Fibroblast of lung (primary cell): ENCODE measurements around the gene SHISA9. TPM values are rescaled to one million over a fixed set of nuclear protein-coding genes. Genes with fewer than 3 reads are reported as not detected.

Experiments used
- DNase-seq, 2 donors: peaks; one replicate each; pipeline versions ENCODE4 v3.0.0 to v3.0.0-alpha.2; 2010; ENCODE audit warnings: low read depth in 2 of 2
- H2AFZ ChIP-seq: 2 replicates; pipeline ENCODE4 v1.5.1; 2012; ENCODE audit warnings: low read length, control low read depth, inconsistent platforms
- H3K27ac ChIP-seq: 2 replicates; pipeline ENCODE4 v1.5.1; 2011; ENCODE audit warnings: low read length, control low read depth; ENCODE audit not compliant: insufficient read depth
- H3K27me3 ChIP-seq: 2 replicates; pipeline ENCODE4 v1.5.1; 2011; ENCODE audit warnings: mild to moderate bottlenecking, low read length; ENCODE audit not compliant: control insufficient read depth, insufficient read depth
- H3K36me3 ChIP-seq: 2 replicates; pipeline ENCODE4 v1.5.1; 2011; ENCODE audit warnings: low read length; ENCODE audit not compliant: control insufficient read depth, insufficient read depth
- H3K4me1 ChIP-seq: 2 replicates; pipeline ENCODE4 v1.5.1; 2011; ENCODE audit warnings: low read length; ENCODE audit not compliant: control insufficient read depth, insufficient read depth; ENCODE audit errors: extremely low read depth
- H3K4me2 ChIP-seq: 2 replicates; pipeline ENCODE4 v1.5.1; 2011; ENCODE audit warnings: low read length, control low read depth; ENCODE audit not compliant: insufficient read depth; ENCODE audit errors: extremely low read depth
- H3K4me3 ChIP-seq, 4 experiments: fragments of 200-600 bp in 1 of 4; sonication (generic) in 1 of 4; replicated peaks in 1 of 4; 2 replicates each; pipeline ENCODE4 v1.5.1; 2011 to 2016; ENCODE audit warnings: low read length in 4 of 4, low read depth in 3 of 4, mild to moderate bottlenecking in 3 of 4, control low read depth in 2 of 4, inconsistent platforms in 1 of 4, mixed read lengths in 1 of 4; ENCODE audit not compliant: insufficient read depth in 1 of 4; ENCODE audit errors: control extremely low read depth in 1 of 4
- H3K79me2 ChIP-seq: 2 replicates; pipeline ENCODE4 v1.5.1; 2012; ENCODE audit warnings: mild to moderate bottlenecking, low read length, inconsistent platforms; ENCODE audit not compliant: control insufficient read depth, insufficient read depth
- H3K9ac ChIP-seq: 2 replicates; pipeline ENCODE4 v1.5.1; 2011; ENCODE audit warnings: mild to moderate bottlenecking, low read length, control low read depth; ENCODE audit not compliant: insufficient read depth
- H3K9me3 ChIP-seq: 2 replicates; pipeline ENCODE4 v1.5.1; 2012; ENCODE audit warnings: low read depth, low read length; ENCODE audit not compliant: control insufficient read depth, insufficient read depth
- H4K20me1 ChIP-seq: 2 replicates; pipeline ENCODE4 v1.5.1; 2011; ENCODE audit warnings: low read length; ENCODE audit not compliant: control insufficient read depth, insufficient read depth; ENCODE audit errors: extremely low read depth
- CTCF ChIP-seq, 2 donors: IDR thresholded peaks in 1 of 2; conservative IDR thresholded peaks in 1 of 2; 1 replicate in 1 of 2; 2 replicates in 1 of 2; pipeline ENCODE4 v1.5.1; 2011 to 2012; ENCODE audit warnings: low read length in 2 of 2, control low read depth in 1 of 2, inconsistent platforms in 1 of 2, low read depth in 1 of 2, mild to moderate bottlenecking in 1 of 2
- EZH2 ChIP-seq: IDR thresholded peaks from 2 replicates; pipeline ENCODE4 v1.5.1; 2012; ENCODE audit warnings: low read length, control low read depth, mild to moderate bottlenecking; ENCODE audit errors: missing control alignments
- polyA plus RNA-seq, 2 donors: library from polyadenylated mRNA; depleted of rRNA in 1 of 2; stranded (reverse) in 1 of 2; unstranded in 1 of 2; fragments of >200 nt; gene quantifications; 2 replicates each; pipeline ENCODE4 v1.2.1, GENCODE V29; 2011 to 2012; ENCODE audit warnings: missing spikeins in 1 of 2
- total RNA-seq: library from RNA; depleted of rRNA; stranded (reverse); fragments of >200 nt; gene quantifications from 2 replicates; pipeline ENCODE4 v1.2.1, GENCODE V29; 2014

Gene SHISA9
- total and polyA plus RNA-seq, 2 donors (not counting 1 experiment from before 2014, with no cell fraction given): not detected

DNA sequence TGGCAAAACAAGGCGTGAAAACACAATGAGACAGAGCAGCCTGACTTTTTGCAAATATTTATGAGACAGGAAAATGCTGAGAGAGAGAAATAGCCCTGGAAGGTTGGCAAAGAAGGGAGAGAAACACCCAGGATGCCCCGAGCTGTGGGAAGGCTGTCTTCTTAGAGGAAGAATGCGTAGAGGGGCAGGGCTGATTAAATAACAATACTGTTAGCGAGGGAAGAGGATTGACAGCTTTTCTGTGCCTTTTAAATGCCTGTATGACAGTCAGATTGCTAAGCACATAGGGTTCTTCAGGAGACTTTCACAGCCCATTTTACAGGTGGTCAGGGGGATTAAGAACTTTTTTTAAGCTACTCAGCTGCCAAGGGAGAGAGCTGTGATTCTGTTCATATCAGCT is 219.2 kb downstream of the SHISA9 start:
- no peaks in the 10 kb centered on the region for H3K36me3 ChIP-seq
- H3K9me3 ChIP-seq: no peaks in the 10 kb centered on the region
- no peaks in the 10 kb centered on the region for H4K20me1 ChIP-seq
- no peaks in the 10 kb centered on the region for H3K4me1 ChIP-seq
- no peak overlapping the region for H3K9ac ChIP-seq
- TF ChIP-seq EZH2: no peak
- TF ChIP-seq CTCF (conservative IDR thresholded peaks at IDR 0.05 in 1 of 2, IDR thresholded peaks at IDR 0.05 in 1 of 2; ENCODE audit: low read depth in 1 of 2, low read length in 2 of 2): no peak
- H3K79me2 ChIP-seq: no peaks in the 10 kb centered on the region
- no peak overlapping the region for H3K4me2 ChIP-seq
- no peak overlapping the region for H2AFZ ChIP-seq
- H3K27ac ChIP-seq: no peak overlapping the region
- H3K27me3 ChIP-seq: no peaks in the 10 kb centered on the region
- no peak for DNase-seq
- H3K4me3 ChIP-seq: no peak overlapping the region

- Histone ChIP-seq H3K36me3 (no peaks in the 10 kb centered on the region), H3K79me2 (no peaks in the 10 kb centered on the region), H3K4me3 (no peak overlapping the region), H3K4me1 (no peaks in the 10 kb centered on the region), H3K27me3 (no peaks in the 10 kb centered on the region), H3K27ac (no peak overlapping the region), H3K9ac (no peak overlapping the region), H3K9me3 (no peaks in the 10 kb centered on the region), H4K20me1 (no peaks in the 10 kb centered on the region), H3K4me2 (no peak overlapping the region), H2AFZ (no peak overlapping the region)
- TF ChIP-seq CTCF (conservative IDR thresholded peaks at IDR 0.05 in 1 of 2, IDR thresholded peaks at IDR 0.05 in 1 of 2; ENCODE audit: low read depth in 1 of 2, low read length in 2 of 2): no peak
- TF ChIP-seq EZH2: no peak
- no peak for DNase-seq
Observed at GRCh38 chr16:13123991-13124390, 222.6 kb downstream of the SHISA9 start.

DNA sequence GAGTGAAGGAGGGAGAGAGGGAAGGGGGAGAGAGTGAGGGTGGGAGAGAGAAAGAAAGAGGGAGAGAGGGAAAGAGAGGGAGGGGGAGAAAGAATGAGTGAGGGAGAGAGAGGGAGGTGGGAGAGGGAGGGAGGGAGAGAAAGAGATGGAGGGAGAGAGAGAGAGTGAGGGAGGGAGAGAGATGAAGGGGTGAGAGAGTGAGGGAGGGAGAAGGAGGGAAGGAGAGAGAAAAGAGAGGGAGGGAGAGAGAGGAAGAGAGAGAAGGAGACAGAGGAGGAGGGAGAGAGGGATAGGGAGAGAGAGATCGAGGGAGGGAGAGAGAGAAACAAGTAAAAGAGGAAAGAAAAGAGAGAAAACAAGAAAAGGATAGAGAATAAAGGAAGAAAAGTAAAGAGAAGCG is 225.7 kb downstream of the SHISA9 start:
- H3K4me3 ChIP-seq: no peak overlapping the region
- no peaks in the 10 kb centered on the region for H3K36me3 ChIP-seq
- no peaks in the 10 kb centered on the region for H4K20me1 ChIP-seq
- H3K4me1 ChIP-seq: no peaks in the 10 kb centered on the region
- H3K9ac ChIP-seq: no peak overlapping the region
- H3K79me2 ChIP-seq: no peaks in the 10 kb centered on the region
- no peaks in the 10 kb centered on the region for H3K27me3 ChIP-seq
- no peak overlapping the region for H3K4me2 ChIP-seq
- no peaks in the 10 kb centered on the region for H3K9me3 ChIP-seq
- no peak for TF ChIP-seq EZH2
- no peak for TF ChIP-seq CTCF (conservative IDR thresholded peaks at IDR 0.05 in 1 of 2, IDR thresholded peaks at IDR 0.05 in 1 of 2; ENCODE audit: low read depth in 1 of 2, low read length in 2 of 2)
- no peak overlapping the region for H2AFZ ChIP-seq
- DNase-seq: no peak
- H3K27ac ChIP-seq: no peak overlapping the region
